Measurements from ENCODE around the gene CCDC188. TPM values are rescaled to one million over a fixed set of nuclear protein-coding genes. Genes with fewer than 3 reads are reported as not detected.

The CCDC188 gene
- not detected in 2 replicates for total RNA-seq (2014; rRNA removed; shearing (Covaris generic))

DNA sequence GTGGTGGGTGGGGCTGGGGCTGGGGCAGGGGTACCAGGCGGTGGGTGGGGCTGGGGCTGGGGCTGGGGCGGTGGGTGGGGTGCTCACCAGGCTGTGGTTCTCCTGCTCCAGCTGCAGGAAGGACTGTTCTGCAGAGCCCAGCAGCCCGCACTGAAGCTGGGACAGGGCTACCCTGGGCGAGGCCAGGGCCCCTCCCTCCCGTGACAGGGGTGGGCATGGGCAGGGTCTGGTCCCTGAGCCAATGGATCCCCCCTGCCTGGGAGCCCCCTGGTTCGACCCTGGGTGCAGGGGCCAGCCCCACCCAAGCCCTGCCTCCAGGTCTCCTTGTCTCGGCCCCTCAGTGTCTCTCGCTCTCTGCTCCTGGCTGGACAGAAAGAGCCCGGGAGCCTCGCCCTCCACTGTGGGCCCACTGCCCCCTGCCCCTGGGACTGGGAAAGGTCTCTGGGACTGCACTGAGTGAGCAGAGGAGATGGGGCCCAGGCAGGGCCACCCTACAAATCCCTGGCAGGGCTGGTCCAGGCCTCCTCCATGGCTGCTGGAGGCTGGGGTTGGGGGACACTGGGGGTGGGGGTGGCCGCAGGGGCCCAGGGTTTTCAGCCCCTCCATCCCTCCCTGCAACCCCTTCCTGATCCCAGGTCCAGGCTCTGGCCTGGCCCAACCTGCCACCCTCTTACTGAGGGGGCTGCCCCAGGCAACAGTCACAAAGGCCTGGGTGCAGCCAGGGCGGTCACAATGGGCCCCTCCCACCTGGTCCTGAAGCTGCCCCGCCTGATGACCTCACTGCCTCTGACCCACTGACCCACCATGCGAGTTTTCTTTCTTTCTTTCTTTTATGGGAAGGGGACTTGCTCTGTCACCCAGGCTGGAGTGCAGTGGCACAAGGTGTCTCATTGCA is at the start of gene CCDC188:
Gene CCDC188 (minus strand): TSS at position 675 of the 895 bp plus-strand sequence. CDS start 69 bp downstream, at position 606.
- DNase-seq (ENCODE audit: low spot score): no peak

DNA sequence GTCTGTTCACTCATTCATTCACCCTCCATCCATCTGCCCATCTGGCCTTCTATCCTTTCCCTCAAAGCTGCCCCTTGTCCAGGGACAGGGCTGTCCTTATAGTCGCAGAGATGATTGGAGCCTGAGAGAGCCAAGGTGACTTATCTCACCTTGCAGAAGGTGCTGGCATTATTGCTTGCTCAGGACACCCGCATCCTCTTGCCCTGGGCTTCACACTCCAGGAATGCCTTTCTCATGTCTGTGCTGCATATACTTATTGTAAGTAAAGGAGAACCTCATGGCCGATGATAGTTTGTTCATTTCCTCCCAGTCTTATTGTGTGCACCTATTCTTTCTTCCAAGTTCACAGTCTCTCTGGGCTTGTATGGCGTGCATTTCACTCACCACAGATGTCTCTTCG is 49.1 kb upstream of the CCDC188 start:
- no peak for DNase-seq (ENCODE audit: low spot score)

DNA sequence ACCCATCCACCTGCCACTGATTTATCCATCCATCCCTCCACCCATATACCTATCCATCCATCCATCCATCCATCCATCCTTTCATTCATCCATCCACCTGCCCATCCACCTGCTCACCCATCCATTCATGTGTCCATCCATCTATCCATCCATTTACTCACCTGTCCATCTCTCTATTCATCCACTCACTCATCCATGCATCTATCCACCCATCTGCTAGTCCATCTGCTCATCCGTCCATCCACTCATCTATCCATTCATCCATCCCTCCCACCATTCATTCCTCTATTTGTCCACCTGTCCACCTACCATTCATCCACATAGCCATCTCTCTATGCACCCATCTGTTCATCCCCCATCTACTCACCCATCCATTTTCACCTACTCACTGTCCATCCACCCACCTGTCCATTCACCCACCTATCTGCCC is 48.6 kb upstream of the CCDC188 start:
- DNase-seq (ENCODE audit: low spot score): no peak

DNA sequence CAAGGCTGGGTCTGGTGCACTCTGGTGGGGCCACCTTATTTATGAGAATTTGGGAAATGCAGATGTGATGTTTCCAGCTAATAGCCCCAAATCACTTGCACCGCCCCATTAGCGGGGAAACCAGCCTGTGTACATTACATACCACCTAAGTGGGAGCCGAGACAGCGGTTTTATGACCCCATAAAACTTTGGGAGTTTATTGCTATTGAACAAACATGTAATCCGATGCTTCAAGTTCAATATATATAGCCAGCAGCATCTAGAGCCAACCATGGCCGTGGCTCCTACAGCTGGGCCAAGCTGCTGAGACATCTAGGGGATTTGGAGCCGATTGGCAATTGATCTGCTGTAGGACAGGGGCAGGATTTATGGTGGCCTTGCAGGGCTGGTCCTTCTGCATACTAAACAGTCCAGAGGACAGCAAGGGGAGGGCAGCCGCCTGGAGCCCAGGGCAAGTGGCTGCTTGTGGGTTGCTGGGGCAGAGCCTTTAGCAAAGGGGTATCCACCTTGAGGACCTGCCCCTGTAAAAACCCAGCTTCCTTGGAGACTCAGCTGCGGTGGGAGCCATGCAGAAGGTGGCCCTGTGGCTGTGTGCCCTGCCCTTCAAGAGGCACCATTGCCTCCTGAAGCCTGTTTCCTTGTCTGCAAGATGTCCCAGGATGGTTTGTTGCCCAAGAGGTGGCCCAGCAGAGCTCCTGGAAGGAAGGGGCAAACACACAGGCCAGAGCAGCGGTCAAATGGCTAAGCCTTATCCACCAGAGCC is 47.9 kb upstream of the CCDC188 start:
- DNase-seq (ENCODE audit: low spot score): no peak

DNA sequence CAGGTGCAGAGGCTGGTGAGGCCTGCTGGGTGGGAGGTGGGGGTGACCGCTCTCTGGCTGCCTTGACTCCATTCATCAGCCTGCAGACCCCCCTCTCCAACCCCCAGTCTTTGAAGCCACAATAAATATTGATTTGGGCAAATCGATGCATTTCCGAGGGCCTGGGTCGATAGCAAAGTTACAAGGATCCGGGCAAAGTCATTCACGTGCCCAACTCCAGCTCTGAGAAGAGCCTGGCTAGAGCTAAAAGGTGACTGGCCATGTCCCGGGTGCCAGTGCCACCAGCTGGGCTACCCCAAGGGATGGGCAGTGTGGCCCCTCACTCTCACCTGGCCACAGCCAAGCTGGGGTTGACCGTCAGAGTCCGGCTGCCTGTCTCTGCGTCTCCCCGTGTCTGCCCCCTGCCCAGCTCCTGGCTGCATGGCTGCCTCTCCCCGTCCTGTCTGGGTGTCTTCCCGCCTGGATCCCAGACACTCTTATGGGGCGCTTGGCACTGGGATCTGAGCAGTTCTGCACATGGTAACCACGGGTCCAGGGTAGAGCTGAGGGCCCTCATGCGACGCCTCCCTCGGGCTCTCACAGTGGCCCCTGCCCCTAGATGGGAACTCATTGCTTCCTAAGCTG is 46.7 kb upstream of the CCDC188 start:
- DNase-seq (ENCODE audit: low spot score): no peak

DNA sequence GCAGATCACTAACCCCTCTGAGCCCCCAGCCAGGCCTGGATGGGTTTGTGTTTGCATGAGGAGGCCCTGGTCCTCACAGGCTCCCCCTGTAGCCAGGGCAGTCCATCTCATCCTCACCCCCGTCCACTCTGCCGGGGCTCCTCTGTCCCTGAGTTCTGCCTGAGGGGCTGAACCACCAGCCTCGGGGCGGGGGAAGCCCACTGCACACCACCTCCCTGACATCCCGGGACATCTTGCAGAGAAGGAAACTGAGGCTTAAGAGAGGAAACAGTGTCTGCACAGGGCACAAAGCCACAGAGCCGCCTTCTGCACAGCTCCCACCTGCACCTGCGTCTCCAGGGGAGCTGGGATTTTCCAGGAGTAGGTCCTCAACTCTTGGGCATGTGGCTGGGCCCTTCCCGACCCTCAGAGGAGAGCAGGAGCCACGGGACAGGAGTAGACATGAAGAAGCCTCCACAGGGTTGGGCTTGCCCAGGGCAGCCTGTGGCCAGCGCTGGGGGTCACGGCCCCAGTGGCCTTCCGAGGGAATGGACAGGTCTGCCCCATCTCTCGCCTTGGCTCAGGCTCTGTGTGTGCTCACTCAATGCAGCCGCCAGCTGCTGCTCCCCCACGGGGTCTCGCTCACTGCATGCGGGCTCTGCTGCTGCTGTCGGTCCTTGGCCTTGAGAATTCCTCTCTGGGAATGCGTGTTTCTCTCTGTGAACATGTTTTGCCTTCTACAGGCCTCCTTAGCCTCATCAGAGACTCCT is 45.4 kb upstream of the CCDC188 start:
- no peak for DNase-seq (ENCODE audit: low spot score)

DNA sequence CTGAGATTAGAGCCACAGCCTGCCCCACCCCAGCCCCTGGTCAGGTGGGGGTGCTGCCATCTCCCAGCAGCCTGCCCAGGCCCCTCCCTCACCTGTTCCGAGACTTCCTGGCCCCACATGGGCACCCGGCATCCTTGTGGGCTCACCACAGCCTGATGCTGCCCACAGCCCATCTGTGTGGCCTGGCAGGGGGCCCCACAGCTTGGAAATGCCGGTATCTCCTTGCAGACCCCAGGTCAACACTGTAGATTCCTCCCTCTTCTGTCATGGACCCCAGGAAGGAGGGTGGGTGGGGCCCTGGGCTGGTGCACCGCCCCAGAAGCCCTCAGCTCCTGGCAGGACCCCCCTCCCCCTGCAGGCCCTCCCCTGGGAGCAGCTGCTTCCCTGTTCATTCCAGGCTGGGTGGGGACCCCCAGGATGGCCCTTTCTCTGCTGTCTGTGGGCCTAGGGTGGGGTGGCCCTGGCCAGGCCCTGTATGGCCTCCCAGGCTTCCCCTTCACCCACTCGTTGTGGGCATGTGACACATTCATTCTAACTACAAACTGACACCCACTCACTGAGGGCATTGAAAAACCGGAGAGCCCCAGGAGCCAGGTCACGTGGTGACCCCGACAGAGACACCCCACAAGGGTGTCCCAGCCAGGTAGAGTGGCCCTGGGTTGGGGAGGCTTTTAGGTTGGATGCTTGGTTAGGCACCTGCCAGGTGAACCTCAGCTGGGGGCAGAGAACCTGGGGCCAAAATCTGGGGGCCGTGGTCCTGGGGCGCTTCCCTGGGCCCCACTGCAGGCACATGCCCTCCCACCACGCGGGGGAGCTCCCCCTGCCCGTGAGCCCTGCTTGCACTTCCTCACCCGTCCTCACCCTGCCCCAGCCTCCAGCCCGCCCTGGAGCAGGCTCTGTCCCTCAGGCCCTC is 44.1 kb upstream of the CCDC188 start:
- no peak for DNase-seq (ENCODE audit: low spot score)

DNA sequence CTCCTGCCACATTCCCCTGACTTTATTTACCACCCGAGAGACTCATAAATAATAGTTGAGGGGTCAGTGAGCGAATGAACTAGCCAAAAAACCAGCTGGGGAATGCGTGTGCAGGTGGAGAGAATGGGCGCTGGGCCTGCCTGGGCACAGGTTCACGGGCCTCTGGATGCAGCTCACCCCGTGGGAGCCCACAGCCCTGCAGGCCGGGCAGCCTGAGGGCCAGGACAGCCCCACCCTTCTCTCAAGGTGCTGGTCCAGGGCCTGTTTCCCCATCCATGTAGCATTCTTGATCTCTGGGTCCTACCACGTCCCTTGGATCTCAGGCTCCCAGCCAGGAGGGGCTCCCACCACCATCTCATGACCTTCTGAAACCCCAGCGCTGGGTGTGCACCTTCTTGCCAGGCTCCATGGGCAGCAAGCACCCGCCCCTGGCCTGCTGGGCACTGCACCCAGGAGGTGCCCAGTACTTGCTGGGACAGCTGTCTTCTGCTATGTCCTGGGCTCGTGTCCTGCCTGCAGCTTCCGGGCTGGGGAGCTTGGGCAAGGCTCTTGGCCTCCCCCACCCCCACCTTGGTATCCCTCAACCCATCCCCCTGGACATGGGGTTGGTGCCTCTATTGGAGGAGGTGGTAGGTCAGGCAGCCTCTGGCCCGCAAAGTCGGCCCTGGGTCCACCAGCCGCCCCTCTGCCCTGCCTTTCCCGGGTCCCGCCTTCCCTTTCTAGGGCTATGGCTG is 43.1 kb upstream of the CCDC188 start:
- DNase-seq (ENCODE audit: low spot score): no peak

DNA sequence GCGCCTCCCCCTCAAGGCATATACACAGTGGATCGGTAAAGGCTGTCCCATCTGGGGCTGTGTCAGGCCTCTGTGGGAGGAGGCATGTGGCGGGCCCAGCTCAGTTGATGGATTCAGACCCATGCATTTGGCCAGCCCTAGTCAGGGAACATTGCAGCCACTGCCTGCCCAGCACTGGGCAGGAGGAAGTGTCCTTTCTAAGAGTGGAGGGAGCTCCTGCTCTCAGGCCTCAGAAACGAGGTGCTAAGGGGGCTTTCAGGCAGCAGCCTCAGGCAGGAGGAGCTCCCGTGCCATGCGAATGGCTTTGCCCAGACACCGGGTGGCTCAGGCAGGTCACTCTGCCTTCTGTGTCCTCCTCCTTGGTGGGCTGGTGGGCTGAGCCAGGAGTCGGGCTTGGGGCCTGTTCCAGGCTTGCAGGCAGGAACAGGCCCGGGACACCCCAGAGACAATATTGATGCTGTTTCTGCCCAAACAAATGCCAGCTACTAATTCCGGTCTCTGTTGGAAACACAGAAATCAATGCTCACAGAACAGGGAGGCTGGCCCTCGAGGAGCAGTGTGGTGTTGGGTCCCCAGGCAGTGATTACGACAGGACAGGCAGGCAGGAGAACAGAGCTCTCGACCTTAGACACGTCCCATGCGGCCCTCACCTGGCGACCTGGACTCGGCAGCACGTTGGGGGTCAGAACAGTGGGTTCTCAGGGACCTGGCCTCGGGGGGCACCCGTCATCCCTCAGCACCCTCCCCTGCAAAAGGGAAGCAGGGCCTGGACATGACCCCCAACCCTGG is 42.3 kb upstream of the CCDC188 start:
- no peak for DNase-seq (ENCODE audit: low spot score)

DNA sequence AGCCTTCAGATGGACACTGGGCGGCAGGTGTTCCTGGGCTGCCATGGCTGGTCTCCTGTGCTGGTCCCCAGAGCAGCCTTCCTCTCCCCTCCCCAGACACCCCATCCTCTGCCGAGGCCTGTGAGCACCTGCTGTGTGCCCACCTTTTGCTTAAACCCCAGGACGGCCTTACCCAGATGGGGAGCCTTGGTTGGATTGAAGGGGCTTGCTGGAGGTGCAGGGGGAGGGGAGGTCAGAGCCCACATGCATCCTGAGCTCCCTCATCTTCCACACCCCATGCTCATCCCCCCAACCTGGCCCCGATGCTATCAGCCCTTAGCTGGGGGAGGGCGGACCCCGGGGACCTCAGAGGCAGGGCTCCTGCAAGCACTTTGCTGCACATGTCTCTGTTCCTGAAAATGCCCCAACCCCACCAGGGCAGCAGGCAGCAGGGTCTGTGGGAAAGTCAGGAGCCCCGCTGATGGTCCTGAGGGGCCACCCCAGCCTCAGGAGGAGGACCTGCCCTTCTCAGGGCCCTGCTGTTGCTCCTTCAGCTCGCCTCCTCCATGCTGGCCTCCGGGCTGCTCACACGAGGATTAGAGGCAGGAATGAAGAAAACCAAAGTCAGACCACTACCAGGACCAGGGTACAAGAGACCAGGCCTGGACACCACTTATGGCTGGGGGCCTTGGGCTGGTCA is 41.6 kb upstream of the CCDC188 start:
- no peak for DNase-seq (ENCODE audit: low spot score)

DNA sequence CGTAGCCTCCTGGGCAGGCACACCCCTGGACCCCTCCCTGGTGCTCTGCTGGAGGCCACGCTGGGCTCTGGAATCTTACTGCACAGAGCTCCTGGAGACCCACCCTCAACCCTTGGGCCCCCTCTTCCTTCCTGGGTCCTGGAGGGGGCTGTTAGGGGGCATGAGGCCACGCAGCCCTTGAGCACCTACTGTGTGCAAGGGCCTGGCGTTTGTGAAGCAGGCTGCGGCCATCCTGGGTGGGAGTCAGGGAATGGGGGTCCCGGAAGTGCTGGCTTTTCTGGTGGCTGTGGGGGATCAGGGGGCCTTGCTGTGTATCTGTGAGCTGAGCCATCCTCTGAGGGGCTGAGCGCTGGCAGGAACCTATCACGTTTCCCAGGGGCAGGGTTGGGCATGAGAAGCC is 40.9 kb upstream of the CCDC188 start:
- no peak for DNase-seq (ENCODE audit: low spot score)

DNA sequence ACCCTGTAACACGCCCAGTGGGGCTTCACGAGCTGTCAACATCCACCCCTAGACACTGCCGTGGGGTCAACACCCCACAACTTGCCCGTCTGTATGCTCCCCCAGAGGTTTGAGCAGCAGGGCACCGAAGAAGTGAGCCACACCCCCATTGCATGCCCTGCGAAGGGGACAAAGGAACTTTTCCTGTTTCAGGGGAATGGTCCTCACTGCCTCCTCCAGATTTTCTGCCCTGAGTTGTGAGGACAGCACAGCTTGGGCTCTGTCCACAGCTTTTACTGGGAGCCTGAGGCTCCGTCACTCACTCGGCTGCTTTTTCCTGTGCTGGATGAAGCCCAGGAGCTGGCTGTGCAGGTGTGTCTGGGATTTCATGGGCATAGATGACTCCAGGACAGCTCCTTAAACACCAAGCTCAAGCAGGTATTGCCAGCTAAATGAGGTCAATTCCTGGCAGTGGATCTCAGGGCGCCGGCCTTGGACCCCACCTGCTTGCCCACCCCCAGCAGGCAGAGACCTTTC is 40.2 kb upstream of the CCDC188 start:
- DNase-seq (ENCODE audit: low spot score): no peak

DNA sequence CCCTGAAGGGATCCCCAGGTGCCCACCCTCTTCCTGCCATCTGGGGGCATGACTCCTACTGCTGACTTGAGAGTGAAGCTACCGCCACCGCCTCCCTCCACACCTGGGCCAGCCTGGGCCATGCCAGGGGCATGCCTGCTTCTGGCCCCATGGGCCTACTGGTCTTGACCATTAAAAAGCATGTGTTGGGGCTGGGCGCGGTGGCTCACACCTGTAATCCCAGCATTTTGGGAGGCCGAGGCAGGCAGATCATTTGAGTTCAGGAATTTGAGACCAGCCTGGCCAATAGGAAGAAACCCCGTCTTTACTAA is 37.7 kb upstream of the CCDC188 start:
- no peak for DNase-seq (ENCODE audit: low spot score)

DNA sequence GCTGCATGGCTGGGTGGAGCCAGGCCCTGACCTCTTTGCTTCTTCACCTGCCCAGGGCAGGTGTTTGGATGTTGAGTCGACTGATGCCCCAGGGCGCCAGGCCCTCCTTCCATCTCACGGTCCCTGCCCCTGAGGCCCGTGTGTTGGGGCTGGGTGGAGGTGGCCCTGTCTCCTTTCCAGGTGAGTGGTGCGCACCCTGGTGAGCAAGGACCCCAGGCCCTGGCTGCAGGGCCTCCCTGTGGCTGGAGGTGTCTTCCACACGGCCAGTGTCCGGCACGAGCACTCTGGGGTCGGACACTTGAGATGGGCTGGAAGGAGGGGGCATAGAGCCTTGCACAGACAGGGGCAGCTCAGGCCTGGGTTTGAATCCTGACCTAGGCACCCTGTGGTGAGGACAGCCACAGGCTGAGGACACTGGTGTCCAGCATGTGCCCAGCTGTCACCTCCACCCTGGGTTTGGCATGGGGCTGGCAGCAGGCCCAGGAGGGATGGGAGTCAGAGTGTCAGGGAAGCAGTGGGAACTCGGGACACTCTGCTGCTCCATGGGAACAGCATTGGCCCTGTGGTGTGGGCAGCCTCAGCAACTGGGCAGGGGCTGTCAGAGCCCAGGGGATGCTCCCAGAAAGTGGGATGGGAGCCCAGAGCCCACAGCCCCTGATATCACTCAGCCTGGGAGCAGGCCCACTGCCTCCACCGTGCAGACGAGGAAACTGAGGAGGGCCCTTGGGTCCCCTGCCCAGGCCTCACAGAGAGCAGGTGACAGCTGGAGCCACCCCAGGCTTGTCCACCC is 37.1 kb upstream of the CCDC188 start:
- DNase-seq (ENCODE audit: low spot score): no peak

DNA sequence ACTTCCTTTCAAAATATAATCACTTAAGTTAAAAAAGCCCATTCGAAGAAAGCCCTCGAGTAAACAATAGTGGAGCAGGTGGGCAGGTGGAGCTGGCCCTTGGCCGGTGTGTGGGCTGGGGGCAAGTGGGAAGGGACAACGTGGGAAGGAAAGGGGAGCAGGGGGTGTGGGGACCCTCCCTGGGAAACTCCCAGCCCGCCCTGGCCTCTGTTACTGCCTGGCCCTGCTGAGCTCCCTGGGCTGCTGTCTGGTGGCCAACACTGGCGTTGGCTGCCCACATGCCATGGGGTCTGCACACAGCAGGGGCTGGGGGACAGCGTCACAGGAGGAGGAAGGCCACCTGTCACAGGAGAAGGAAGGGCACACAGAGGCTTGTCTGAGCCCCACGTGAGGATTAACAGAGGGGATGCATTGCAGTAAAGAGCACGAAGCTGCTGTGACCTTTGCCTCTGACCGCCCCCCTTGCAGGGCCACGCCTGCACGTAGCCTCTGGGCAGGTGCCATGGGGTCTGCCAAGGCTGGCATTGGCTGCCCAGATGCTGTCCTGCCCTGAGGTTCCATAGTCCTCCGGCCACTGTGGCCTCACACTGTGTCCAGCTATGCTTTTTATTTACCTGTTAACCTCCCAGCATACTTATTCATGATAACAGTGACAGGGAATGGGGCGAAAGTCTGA is 36.2 kb upstream of the CCDC188 start:
- no peak for DNase-seq (ENCODE audit: low spot score)

DNA sequence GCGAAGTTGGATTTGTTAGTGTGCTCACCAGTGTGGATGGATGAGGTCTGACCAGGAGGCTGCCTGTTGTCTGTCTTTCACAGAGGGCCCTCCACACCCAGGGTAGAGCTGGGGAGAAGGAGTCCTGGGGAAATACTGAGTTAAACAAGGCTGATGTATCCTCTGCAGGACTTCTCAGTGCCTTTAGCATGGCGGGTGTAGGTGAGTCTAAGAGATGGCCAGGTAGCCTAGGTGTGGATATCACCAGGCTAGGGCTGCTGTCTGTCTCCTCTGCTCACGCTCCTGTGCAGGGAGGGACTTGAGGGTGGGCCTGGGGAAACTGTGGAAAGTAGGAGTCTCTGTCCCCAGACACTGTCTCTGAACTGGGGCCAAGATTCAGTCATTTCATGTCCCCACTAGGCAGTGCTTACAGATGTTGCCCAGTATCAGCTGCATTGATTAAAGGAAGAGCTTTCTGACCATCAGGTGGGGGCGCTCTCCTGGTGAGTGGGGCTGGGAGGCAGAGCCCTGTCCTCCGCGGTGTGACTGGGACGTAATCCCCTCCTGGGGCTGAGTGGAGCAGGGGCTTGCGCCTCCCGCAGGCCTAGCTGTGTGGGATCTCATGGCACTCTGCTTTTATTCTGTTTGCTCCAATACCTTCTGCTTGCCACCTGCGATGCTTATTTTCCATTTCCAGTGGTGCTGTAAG is 35.5 kb upstream of the CCDC188 start:
- DNase-seq (ENCODE audit: low spot score): no peak
